ENCODE data around the gene CATSPER3.

The CATSPER3 gene

GRCh38 chr5:135009736-135010501, 42.2 kb downstream of the CATSPER3 start:
- FAIRE-seq (no peak), DNase-seq (ENCODE audit: insufficient read length, low spot score) (peak; percentile 21)
- TF ChIP-seq, protein P1, sequence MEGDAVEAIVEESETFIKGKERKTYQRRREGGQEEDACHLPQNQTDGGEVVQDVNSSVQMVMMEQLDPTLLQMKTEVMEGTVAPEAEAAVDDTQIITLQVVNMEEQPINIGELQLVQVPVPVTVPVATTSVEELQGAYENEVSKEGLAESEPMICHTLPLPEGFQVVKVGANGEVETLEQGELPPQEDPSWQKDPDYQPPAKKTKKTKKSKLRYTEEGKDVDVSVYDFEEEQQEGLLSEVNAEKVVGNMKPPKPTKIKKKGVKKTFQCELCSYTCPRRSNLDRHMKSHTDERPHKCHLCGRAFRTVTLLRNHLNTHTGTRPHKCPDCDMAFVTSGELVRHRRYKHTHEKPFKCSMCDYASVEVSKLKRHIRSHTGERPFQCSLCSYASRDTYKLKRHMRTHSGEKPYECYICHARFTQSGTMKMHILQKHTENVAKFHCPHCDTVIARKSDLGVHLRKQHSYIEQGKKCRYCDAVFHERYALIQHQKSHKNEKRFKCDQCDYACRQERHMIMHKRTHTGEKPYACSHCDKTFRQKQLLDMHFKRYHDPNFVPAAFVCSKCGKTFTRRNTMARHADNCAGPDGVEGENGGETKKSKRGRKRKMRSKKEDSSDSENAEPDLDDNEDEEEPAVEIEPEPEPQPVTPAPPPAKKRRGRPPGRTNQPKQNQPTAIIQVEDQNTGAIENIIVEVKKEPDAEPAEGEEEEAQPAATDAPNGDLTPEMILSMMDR (IDR thresholded peaks at IDR 0.05; ENCODE audit: insufficient read depth, missing control alignments) = no peak

- no peak for FAIRE-seq
- TF ChIP-seq, protein P1 (IDR thresholded peaks at IDR 0.05; ENCODE audit: insufficient read depth, missing control alignments) = peak; percentile 5
- peak; percentile 25 for DNase-seq (ENCODE audit: insufficient read length, low spot score)
These were observed 43.0 kb downstream of the CATSPER3 start for GRCh38 chr5:135010502-135011354.

DNA sequence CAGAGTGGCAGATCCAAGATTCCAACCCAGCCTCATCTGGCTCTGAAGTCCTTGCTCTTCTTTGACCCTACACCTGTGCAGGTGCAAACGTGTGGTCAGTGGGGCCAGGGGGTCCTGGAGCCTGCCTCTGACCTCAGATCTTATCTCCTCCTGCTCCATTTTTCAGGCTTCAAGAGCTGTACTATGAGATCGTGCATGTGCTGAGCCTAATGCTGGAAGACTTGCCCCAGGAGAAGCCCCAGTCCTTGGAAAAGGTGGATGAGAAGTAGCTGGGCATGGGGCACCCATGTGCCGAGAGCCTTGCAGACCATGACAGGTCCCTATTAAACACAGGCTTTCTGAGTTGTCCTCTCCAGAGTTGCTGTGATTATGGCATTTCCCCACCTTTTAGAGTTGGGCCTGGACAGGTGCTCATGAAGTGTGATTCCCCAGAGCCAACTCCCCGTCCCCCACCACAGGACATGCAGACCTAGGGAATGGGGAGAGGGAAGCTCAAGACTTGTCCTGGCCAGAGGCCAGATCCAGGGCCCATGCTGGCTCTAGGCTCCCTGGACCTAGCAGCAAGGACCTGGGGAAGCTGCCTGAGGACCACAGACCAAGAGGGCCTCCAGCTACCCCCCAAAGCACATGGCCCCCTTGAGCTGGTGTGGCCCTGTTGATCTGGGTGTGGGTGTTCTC, 43.8 kb downstream of the CATSPER3 start:
- TF ChIP-seq, protein P1 (IDR thresholded peaks at IDR 0.05; ENCODE audit: insufficient read depth, missing control alignments) = no peak
- DNase-seq (ENCODE audit: insufficient read length, low spot score) (peak; percentile 16), FAIRE-seq (no peak)

- TF ChIP-seq, protein P1 (IDR thresholded peaks at IDR 0.05; ENCODE audit: insufficient read depth, missing control alignments) = no peak
- FAIRE-seq (no peak), DNase-seq (ENCODE audit: insufficient read length, low spot score) (peak; percentile 3)
These were observed 44.4 kb downstream of the CATSPER3 start for GRCh38 chr5:135012033-135012588.

- no peak for FAIRE-seq
- DNase-seq (ENCODE audit: insufficient read length, low spot score) = peak; percentile 13
- TF ChIP-seq, protein P1 (IDR thresholded peaks at IDR 0.05; ENCODE audit: insufficient read depth, missing control alignments) = no peak
These were observed 45.3 kb downstream of the CATSPER3 start for GRCh38 chr5:135012951-135013391.

DNA sequence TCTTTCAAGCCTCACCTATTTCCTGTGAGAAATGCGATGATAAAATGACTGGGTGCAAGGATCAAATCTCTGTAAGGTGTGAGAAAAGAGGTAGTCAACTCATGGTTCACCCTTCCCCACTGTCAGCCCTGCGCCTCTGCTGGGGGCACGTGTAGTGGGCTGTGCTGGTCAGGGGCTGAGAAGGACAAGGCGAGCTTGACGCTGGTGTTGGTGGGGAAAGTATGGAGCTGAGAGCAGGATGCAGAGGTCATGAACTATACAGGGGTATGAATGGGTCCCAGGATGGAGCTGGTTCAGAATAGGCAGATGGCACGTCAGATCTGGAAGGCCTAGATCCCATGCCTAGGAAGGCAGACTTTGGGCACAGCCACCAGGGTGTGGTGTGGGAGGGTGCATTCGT, 45.7 kb downstream of the CATSPER3 start:
- FAIRE-seq (no peak), DNase-seq (ENCODE audit: insufficient read length, low spot score) (no peak)
- TF ChIP-seq, protein P1 (IDR thresholded peaks at IDR 0.05; ENCODE audit: insufficient read depth, missing control alignments) = no peak
